Panc1 (cell line): ENCODE measurements around the gene MGMT. TPM values are rescaled to one million over a fixed set of nuclear protein-coding genes. Genes with fewer than 3 reads are reported as not detected.

Experiments used
- ATAC-seq: fragments of 200-7000 bp; cut with Tn5 transposase; 2 replicates; pipeline ENCODE4 v1.9.1; 2020; ENCODE audit warnings: mild to moderate bottlenecking, moderate library complexity
- BruUV-seq: library from RNA; stranded (reverse); fragments of 400-500 nt; replicated peaks from 2 replicates; lab custom pipeline; 2021; lab: Mats Ljungman, UMichigan
- CTCF ChIA-PET: fragments of 300-600 bp; sonication (Branson Sonifier 250); formaldehyde crosslinking; loops from one replicate; lab custom pipeline; 2022; ENCODE audit warnings: antibody characterized with exemption; lab: Charles Lee
- POLR2A ChIA-PET: fragments of 300-600 bp; sonication (Branson Sonifier 250); formaldehyde crosslinking; loops from one replicate; lab custom pipeline; 2022; ENCODE audit warnings: antibody characterized with exemption; lab: Charles Lee
- DNase-seq: peaks from one replicate; pipeline ENCODE4 v3.0.0-alpha.2; 2010; ENCODE audit warnings: low read depth, low spot score
- H3K27ac ChIP-seq: 2 replicates; pipeline ENCODE4 v1.5.1; 2011; ENCODE audit warnings: mild to moderate bottlenecking, low read length, inconsistent platforms
- H3K27me3 ChIP-seq: fragments of 200-500 bp; sonication (Bioruptor generic); 2 replicates; pipeline ENCODE4 v1.6.0; 2014; ENCODE audit warnings: low read length, inconsistent platforms; ENCODE audit not compliant: control insufficient read depth, insufficient read depth
- H3K36me3 ChIP-seq: fragments of 200-500 bp; sonication (Bioruptor generic); 2 replicates; pipeline ENCODE4 v1.5.1; 2014; ENCODE audit warnings: inconsistent platforms, mild to moderate bottlenecking, low read length, moderate library complexity; ENCODE audit not compliant: control insufficient read depth, insufficient read depth
- H3K4me1 ChIP-seq: 2 replicates; pipeline ENCODE4 v1.5.1; 2011; ENCODE audit warnings: inconsistent platforms, mild to moderate bottlenecking, low read length, moderate library complexity; ENCODE audit not compliant: control insufficient read depth, insufficient read depth
- H3K4me3 ChIP-seq, 2 experiments: 2 replicates each; pipeline ENCODE4 v1.5.1; 2011 to 2012; ENCODE audit warnings: low read depth in 2 of 2, low read length in 2 of 2, mild to moderate bottlenecking in 2 of 2, inconsistent platforms in 1 of 2, moderate library complexity in 1 of 2
- H3K9me3 ChIP-seq: fragments of 200-500 bp; sonication (Bioruptor generic); 2 replicates; pipeline ENCODE4 v1.5.1; 2014; ENCODE audit warnings: low read depth, mild to moderate bottlenecking, inconsistent platforms, low read length, moderate library complexity; ENCODE audit not compliant: control insufficient read depth, insufficient read depth
- CTCF ChIP-seq: fragments of 450-650 bp; IDR thresholded peaks from 2 replicates; pipeline ENCODE4 v1.5.1; 2017; ENCODE audit warnings: mild to moderate bottlenecking
- POLR2AphosphoS5 ChIP-seq: IDR thresholded peaks from 2 replicates; pipeline ENCODE4 v1.6.1; 2012; ENCODE audit warnings: mild to moderate bottlenecking, low read depth, low read length, moderate library complexity
- REST ChIP-seq, 2 experiments: IDR thresholded peaks; 2 replicates each; pipeline ENCODE4 v1.6.1; 2011 to 2012; ENCODE audit warnings: low read depth in 2 of 2, control low read depth in 1 of 2, low read length in 1 of 2, mild to moderate bottlenecking in 1 of 2, moderate library complexity in 1 of 2; ENCODE audit not compliant: insufficient read depth in 1 of 2
- SIN3A ChIP-seq: IDR thresholded peaks from 2 replicates; pipeline ENCODE4 v1.6.1; 2012; ENCODE audit warnings: low read depth, mild to moderate bottlenecking, low read length, moderate library complexity, borderline replicate concordance; ENCODE audit not compliant: insufficient read depth
- TCF7L2 ChIP-seq: IDR thresholded peaks from 2 replicates; pipeline ENCODE4 v1.6.1; 2011; ENCODE audit warnings: mild to moderate bottlenecking, low read depth, low read length, inconsistent platforms
- in situ Hi-C: cut with HindIII; loops from 2 replicates; pipeline ENCODE4 v1.10.0; 2016; ENCODE audit warnings: low sequenced_read_pairs, low pct_unique_long_range_greater_than_20kb
- intact Hi-C: fragments of 100-400 bp; cut with micrococcal nuclease; formaldehyde crosslinking; loops from one replicate; pipeline ENCODE4 v1.10.0; 2022; ENCODE audit not compliant: unreplicated experiment
- total RNA-seq: library from RNA; stranded (reverse); gene quantifications from one replicate; pipeline ENCODE4 v1.2.1, GENCODE V29; 2021; ENCODE audit not compliant: unreplicated experiment

Gene MGMT
- total RNA-seq, 1 experiment from 2014 or later, result 27.3 TPM

- ATAC-seq, result no peak
- H3K4me3 ChIP-seq, result no peak overlapping the region
- CTCF ChIA-PET, result no interaction called here
Observed at GRCh38 chr10:129521161-129522025, 54.4 kb downstream of the MGMT start.

DNA sequence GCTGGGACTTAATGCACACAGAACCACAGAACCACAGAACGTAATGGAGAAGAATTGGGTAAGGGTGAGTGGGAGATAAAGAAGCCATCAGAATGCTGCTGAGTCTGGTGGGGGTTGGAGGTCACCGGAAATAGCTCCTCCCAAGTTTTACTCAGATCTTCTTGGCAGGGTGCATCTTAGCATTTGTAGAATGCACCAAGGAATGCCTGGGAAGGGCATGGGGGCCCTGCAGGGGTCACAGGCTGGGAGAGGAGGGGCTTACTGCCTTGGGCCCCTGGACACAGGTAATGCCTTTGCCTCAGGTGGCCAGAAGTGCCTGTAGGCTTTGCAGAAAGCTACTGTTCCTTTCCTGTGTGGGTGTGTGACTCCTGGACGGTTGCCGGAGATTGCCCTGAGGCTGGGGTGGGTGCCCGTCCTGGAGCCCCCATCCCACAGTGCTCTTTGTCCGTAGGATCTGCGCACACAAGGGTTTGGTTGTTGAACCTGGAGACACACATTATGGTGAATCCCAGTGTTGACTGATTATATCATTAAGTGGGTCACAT is 55.1 kb downstream of the MGMT start:
- ATAC-seq (no peak), DNase-seq (no peak)
- CTCF ChIA-PET, result no interaction called here
- Histone ChIP-seq H3K4me3 (no peak overlapping the region), H3K9me3 (no peaks in the 10 kb centered on the region), H3K36me3 (no peaks in the 10 kb centered on the region), H3K27ac (no peak overlapping the region), H3K27me3 (no peaks in the 10 kb centered on the region), H3K4me1 (peaks cover 5% of the 10 kb centered on the region)
- intact Hi-C loops (no loop called here), in situ Hi-C loops (no loop called here)
- POLR2A ChIA-PET, result no interaction called here
- BruUV-seq, result no TSS peak
- TF ChIP-seq REST (IDR thresholded peaks at IDR 0.05; ENCODE audit: insufficient read depth in 1 of 2, low read depth in 2 of 2, low read length in 1 of 2) (no peak), POLR2AphosphoS5 (no peak), TCF7L2 (no peak), CTCF (no peak)

More at GRCh38 chr10:129521161-129522025, 54.4 kb downstream of the MGMT start:
- Histone ChIP-seq H3K27me3 (no peaks in the 10 kb centered on the region), H3K9me3 (no peaks in the 10 kb centered on the region), H3K27ac (no peak overlapping the region), H3K4me1 (peaks cover 5% of the 10 kb centered on the region), H3K36me3 (no peaks in the 10 kb centered on the region)
- in situ Hi-C loops (no loop called here), intact Hi-C loops (no loop called here)
- DNase-seq, result no peak
- POLR2A ChIA-PET, result no interaction called here
- no peak for TF ChIP-seq REST (IDR thresholded peaks at IDR 0.05; ENCODE audit: insufficient read depth in 1 of 2, low read depth in 2 of 2, low read length in 1 of 2)
- TF ChIP-seq TCF7L2, result no peak
- no peak for TF ChIP-seq CTCF
- no peak for TF ChIP-seq SIN3A
- TF ChIP-seq POLR2AphosphoS5, result no peak
- no TSS peak for BruUV-seq
